IMR-90 (cell line): Measurements from ENCODE around the gene RAB11FIP4.

Source experiments
- CEBPB ChIP-seq: IDR thresholded peaks from 2 replicates; pipeline ENCODE4 v1.6.1; 2012; ENCODE audit warnings: low read depth, low read length, improper control_type of control experiment
- FOS ChIP-seq: fragments of 150-350 bp; IDR thresholded peaks from 2 replicates; pipeline ENCODE4 v1.6.1; 2016; ENCODE audit warnings: low read depth, low read length
- POLR2A ChIP-seq: IDR thresholded peaks from 2 replicates; pipeline ENCODE4 v1.6.1; 2012; ENCODE audit warnings: mild to moderate bottlenecking, low read depth, low read length
- RAD21 ChIP-seq: IDR thresholded peaks from 2 replicates; pipeline ENCODE4 v1.6.1; 2012; ENCODE audit warnings: low read length, improper control_type of control experiment
- RCOR1 ChIP-seq: IDR thresholded peaks from 2 replicates; pipeline ENCODE4 v1.6.1; 2012; ENCODE audit warnings: mild to moderate bottlenecking, low read length, improper control_type of control experiment; ENCODE audit not compliant: insufficient replicate concordance
- RFX5 ChIP-seq: IDR thresholded peaks from 2 replicates; pipeline ENCODE4 v1.8.0; 2012; ENCODE audit warnings: low read depth, mild to moderate bottlenecking, low read length, moderate library complexity
- TF ChIP-seq, protein P1 (sequence below): conservative IDR thresholded peaks from 2 replicates; pipeline ENCODE4 v1.5.1; 2012; ENCODE audit warnings: mild to moderate bottlenecking, low read depth, low read length, improper control_type of control experiment
- TF ChIP-seq, protein P2 (sequence below): fragments of 150-350 bp; IDR thresholded peaks from 2 replicates; pipeline ENCODE4 v1.6.1; 2017; ENCODE audit warnings: mild to moderate bottlenecking, antibody characterized with exemption, low read length, low read depth

GRCh38 chr17:31462261-31462660 is 70.8 kb downstream of the RAB11FIP4 start:
- TF ChIP-seq, protein P1, sequence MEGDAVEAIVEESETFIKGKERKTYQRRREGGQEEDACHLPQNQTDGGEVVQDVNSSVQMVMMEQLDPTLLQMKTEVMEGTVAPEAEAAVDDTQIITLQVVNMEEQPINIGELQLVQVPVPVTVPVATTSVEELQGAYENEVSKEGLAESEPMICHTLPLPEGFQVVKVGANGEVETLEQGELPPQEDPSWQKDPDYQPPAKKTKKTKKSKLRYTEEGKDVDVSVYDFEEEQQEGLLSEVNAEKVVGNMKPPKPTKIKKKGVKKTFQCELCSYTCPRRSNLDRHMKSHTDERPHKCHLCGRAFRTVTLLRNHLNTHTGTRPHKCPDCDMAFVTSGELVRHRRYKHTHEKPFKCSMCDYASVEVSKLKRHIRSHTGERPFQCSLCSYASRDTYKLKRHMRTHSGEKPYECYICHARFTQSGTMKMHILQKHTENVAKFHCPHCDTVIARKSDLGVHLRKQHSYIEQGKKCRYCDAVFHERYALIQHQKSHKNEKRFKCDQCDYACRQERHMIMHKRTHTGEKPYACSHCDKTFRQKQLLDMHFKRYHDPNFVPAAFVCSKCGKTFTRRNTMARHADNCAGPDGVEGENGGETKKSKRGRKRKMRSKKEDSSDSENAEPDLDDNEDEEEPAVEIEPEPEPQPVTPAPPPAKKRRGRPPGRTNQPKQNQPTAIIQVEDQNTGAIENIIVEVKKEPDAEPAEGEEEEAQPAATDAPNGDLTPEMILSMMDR = no peak
- TF ChIP-seq FOS (no peak), CEBPB (no peak), RAD21 (no peak), RCOR1 (no peak), POLR2A (no peak), RFX5 (no peak)
- TF ChIP-seq, protein P2, sequence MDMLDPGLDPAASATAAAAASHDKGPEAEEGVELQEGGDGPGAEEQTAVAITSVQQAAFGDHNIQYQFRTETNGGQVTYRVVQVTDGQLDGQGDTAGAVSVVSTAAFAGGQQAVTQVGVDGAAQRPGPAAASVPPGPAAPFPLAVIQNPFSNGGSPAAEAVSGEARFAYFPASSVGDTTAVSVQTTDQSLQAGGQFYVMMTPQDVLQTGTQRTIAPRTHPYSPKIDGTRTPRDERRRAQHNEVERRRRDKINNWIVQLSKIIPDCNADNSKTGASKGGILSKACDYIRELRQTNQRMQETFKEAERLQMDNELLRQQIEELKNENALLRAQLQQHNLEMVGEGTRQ = no peak
